Measurements from ENCODE around the gene CRTC1. TPM values are rescaled to one million over a fixed set of nuclear protein-coding genes. Genes with fewer than 3 reads are reported as not detected.
A peak's percentile ranks its signal among the peaks of the same experiment; 100 is the strongest.

The CRTC1 gene
- total RNA-seq, result 10 to 100 TPM; 28.1 to 32.1 TPM
- polyA plus RNA-seq (ENCODE audit: insufficient read depth, low read depth, low replicate concordance), result 15.6 TPM
- long read RNA-seq, donor 1, full-length matches to known transcripts, result 1 of 12 reads
- long read RNA-seq, donor 1, partial matches to known transcripts, result 11 of 12 reads
- long read RNA-seq, donor 1, other reads (novel, unspliced or antisense), result 0 of 12 reads
- long read RNA-seq, donor 2, result 0 reads

- Histone ChIP-seq H3K27ac (peak within 1 kb of the TSS in 1 of 2 donors; percentile 82), H3K4me3 (peak within 1 kb of the TSS; percentile 60 to 61), H3K9me3 (no peaks in the 10 kb centered on the region), H3K36me3 (ENCODE audit: low read depth, missing control alignments) (no peaks in the 10 kb centered on the region), H3K4me1 (peaks cover 10% of the 10 kb centered on the region), H3K27me3 (no peaks in the 10 kb centered on the region)
- TF ChIP-seq POLR2A (IDR thresholded peaks at IDR 0.05) (peak; percentile 24), CTCF (IDR thresholded peaks at IDR 0.05) (no peak)
- 0 to 2% methylated on average over 15 to 76 of the region's 93 CpGs for WGBS, 2 donors
- intact Hi-C loops (cut with DNase I; ENCODE audit: low total_unique reads), result loop anchor here (10.0 kb wide), 1 partner anchor 89 kb away; no protein-coding TSS in a partner anchor
- peak; percentile 82 for DNase-seq
Observed at GRCh38 chr19:18683109-18683957, at the start of gene CRTC1. Gene CRTC1, plus strand, starts transcription at chr19:18683680. Its CDS starts 23 bp downstream, at chr19:18683703.

GRCh38 chr19:18634612-18635297, 48.7 kb upstream of the CRTC1 start:
- H3K9me3 ChIP-seq, result no peaks in the 10 kb centered on the region
- H3K4me3 ChIP-seq, result no peak overlapping the region
- H3K4me1 ChIP-seq, result peaks cover 6% of the 10 kb centered on the region
- H3K27ac ChIP-seq, result no peak overlapping the region
- intact Hi-C loops (cut with DNase I; ENCODE audit: low total_unique reads), result no loop called here
- no peaks in the 10 kb centered on the region for H3K27me3 ChIP-seq
- no peak for TF ChIP-seq POLR2A (IDR thresholded peaks at IDR 0.05)
- TF ChIP-seq CTCF (IDR thresholded peaks at IDR 0.05), result no peak
- no peak for DNase-seq
- H3K36me3 ChIP-seq (ENCODE audit: low read depth, missing control alignments), result no peaks in the 10 kb centered on the region
- 55 to 57% methylated on average over 12 of the region's 12 CpGs for WGBS, 2 donors

GRCh38 chr19:18635831-18636182, 47.7 kb upstream of the CRTC1 start:
- Histone ChIP-seq H3K4me1 (peaks cover 6% of the 10 kb centered on the region), H3K4me3 (peak overlapping the region; percentile 74 to 75), H3K9me3 (no peaks in the 10 kb centered on the region), H3K36me3 (ENCODE audit: low read depth, missing control alignments) (no peaks in the 10 kb centered on the region), H3K27ac (no peak overlapping the region), H3K27me3 (no peaks in the 10 kb centered on the region)
- 18 to 20% methylated on average over 6 of the region's 6 CpGs for WGBS, 2 donors
- DNase-seq, result no peak
- intact Hi-C loops (cut with DNase I; ENCODE audit: low total_unique reads), result no loop called here
- no peak for TF ChIP-seq CTCF (IDR thresholded peaks at IDR 0.05)
- TF ChIP-seq POLR2A (IDR thresholded peaks at IDR 0.05), result no peak

GRCh38 chr19:18636183-18636968, 47.1 kb upstream of the CRTC1 start:
- WGBS, 2 donors, result 2 to 4% methylated on average over 41 to 44 of the region's 44 CpGs
- Histone ChIP-seq H3K36me3 (ENCODE audit: low read depth, missing control alignments) (no peaks in the 10 kb centered on the region), H3K9me3 (no peaks in the 10 kb centered on the region), H3K4me3 (peak overlapping the region; percentile 74 to 75), H3K4me1 (peaks cover 6% of the 10 kb centered on the region), H3K27ac (peak overlapping the region in 1 of 2 donors; percentile 82), H3K27me3 (no peaks in the 10 kb centered on the region)
- intact Hi-C loops (cut with DNase I; ENCODE audit: low total_unique reads), result no loop called here
- DNase-seq, result peak; percentile 98
- TF ChIP-seq POLR2A (IDR thresholded peaks at IDR 0.05) (no peak), CTCF (IDR thresholded peaks at IDR 0.05) (no peak)
